ENCODE measurements around the gene RFTN1.

RFTN1 gene

GRCh38 chr3:16437640-16438039, 75.9 kb downstream of the RFTN1 start:
- DNase-seq (ENCODE audit: low read depth in 2 of 2): no peak

DNA sequence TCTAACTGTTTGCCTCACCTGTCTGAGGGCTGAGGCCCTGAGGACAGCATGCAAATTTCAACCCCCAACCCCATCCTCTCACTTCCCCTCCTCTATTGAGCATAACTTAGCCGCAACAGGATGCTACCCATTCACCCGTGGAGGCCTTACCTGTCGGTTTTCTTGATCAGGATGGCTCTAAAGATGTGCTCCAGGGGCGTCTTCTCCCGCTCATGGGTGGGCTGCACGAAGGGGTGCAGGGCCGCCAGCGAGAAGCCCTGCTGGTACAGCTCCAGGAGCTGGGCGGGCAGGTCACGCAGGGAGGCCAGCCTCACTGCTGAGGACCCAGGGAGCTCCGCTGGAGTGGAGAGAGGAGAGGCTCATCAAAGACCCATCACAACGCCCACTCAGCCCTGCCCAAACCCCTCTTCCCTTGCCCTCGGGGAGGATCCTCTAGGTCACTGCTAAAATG, 79.8 kb downstream of the RFTN1 start:
- no peak for DNase-seq (ENCODE audit: low read depth in 2 of 2)

GRCh38 chr3:16432714-16433113, 80.8 kb downstream of the RFTN1 start:
- DNase-seq (ENCODE audit: low read depth in 2 of 2): no peak

DNA sequence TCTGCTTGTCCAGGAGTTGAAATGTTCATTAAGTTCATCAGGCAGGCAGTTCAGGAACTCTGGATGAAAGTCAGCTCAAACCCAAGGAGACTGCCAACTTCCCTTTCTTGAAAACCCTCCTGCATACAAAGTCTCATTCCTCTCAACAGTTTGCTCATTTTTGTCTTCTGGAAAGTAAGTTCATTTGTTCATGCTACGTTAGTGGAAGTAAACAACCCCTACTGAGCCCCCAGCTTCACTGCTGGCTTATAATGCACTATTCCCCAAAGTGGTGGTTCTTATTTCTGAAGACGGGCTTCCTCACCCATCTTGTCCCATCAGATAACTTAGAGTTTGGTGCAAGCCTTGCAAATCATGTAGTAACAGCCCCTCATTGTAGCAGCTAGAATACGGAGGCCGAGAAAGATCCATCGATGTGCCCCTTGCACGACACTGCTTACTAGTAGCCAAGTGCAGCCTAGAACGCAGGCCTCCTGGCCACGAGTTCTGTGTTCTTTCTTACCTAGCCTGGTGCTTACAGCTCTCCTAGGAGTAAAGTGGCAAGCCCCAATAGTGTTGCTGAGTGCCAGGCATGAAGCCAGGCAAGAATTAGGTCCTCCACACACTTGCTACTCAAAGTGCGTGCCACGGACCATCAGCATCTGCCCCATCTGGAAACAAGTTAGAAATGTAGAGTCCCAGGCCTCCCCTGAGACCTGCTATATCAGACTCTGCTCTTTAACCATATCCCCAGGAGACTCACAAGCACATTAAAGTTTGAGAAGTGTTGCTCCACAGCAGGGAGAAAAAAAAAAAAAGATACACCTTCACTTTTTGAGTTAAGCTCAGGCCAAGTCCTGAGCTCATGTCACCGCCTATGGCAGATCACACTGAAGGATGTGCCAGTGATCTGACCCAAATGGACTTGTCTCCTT, 82.5 kb downstream of the RFTN1 start:
- no peak for DNase-seq (ENCODE audit: low read depth in 2 of 2)

- no peak for DNase-seq (ENCODE audit: low read depth in 2 of 2)
These were observed 84.4 kb downstream of the RFTN1 start for GRCh38 chr3:16429086-16429485.

- DNase-seq (ENCODE audit: low read depth in 2 of 2): no peak
These were observed 84.9 kb downstream of the RFTN1 start for GRCh38 chr3:16428612-16429011.

DNA sequence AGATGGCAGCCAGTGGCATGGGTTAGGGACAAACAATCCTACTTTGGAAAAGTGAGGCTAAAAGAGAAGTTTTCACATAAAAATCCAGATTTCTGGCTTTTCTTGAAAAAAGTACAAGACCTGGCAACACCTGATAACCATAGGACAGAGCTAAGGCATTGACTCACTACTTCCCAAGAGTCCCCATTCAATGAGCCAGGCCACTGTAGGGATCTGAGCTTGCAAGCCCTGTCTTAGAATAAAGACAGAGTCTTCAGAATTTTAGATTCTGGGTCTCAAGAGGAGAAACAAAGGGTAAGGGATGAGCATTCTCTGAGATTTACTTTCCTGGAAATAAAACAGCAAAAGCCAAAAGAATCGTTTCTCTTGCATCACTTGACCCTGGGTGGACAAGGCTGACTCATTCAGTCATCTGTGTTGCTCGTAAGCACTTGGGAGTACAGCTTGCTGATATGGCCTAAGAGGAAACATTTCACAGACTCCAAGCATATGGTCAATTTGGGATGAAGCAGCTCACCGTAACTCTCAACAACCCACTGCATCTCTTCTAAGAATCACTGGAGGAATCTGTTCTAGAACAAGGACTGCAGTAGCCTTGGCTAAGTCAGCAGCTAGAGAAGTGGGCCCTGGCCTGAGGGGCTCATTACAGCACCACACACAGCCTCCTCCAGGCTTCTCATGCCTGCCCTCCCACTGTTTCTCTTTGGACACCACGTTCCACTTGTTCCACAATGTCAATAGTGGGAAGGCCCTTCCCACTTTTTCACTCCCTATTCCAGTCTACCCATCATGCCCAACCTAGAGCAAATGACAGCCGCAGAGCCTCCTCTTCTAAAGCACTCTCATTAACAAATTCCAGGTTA, 86.2 kb downstream of the RFTN1 start:
- no peak for DNase-seq (ENCODE audit: low read depth in 2 of 2)

GRCh38 chr3:16426665-16427064, 86.8 kb downstream of the RFTN1 start:
- DNase-seq (ENCODE audit: low read depth in 2 of 2): no peak

DNA sequence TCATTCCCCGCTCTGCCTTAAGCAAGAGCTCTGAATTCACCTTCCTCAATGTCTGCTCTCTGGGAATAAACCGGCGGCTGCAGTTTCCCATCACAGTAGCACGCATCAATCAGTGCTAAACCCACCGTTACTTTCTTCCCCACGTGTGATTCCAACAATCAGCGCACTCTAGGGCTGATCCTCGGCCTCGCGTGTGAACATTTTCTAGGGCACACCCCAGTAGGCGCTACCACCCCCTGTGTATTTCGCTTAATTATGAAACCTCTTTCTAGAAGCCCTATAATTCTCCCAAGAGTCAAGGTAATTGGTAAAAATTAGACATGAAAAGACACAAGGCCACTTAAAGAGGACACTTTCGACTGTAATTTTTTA, 87.5 kb downstream of the RFTN1 start:
- no peak for DNase-seq (ENCODE audit: low read depth in 2 of 2)

- DNase-seq (ENCODE audit: low read depth in 2 of 2): no peak
These were observed 88.0 kb downstream of the RFTN1 start for GRCh38 chr3:16425398-16426028.

DNA sequence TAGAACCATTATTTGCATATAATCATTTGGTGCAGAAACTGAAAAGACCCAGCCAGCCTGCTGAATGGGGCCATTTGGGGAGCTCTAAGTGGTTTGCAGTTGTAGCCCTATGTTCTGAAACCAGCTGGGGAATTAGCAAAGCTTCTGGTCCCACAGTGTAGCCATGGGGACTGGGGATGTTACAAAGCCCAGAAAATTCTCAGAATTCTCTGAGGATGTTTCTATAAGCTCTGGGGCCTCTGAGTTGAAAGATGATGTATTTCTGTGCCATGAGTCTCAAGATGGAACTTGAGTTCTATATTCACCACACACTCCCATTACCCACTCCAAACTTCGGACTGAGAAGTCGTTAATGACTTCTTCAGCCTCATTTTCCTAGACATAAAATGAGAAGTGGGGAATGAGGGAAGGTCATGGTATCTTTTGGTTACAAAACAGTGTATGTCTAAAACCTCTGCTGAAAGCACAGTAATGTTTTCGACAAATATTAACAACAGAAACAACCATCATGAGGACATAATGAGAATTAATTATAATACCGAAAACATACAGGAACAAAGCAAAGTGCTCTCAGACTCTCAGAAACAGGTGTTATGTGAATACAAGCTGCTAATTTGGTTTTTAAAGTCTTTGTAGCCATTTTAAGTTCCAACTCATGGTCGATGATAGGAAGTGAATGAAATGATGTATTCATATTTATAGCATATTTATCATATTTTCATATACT, 89.4 kb downstream of the RFTN1 start:
- DNase-seq (ENCODE audit: low read depth in 2 of 2): no peak

DNA sequence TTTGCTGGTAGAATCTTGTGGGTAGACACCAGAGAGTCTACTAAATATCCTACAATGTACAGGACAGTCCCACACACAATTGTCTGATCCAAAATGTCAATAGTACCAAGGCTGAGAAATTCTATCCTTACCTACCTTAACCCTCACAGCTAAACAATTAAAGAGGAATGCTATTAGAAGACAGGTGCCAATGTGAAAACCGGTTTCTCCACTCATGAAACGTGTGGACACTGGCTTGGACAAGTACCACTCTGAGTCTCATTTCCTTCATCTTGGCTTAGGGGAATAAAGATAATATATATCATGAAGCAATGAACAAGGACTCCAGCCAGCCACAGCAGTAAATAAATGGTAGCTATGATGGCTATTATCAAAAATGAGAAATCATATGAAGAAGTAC, 90.2 kb downstream of the RFTN1 start:
- no peak for DNase-seq (ENCODE audit: low read depth in 2 of 2)

DNA sequence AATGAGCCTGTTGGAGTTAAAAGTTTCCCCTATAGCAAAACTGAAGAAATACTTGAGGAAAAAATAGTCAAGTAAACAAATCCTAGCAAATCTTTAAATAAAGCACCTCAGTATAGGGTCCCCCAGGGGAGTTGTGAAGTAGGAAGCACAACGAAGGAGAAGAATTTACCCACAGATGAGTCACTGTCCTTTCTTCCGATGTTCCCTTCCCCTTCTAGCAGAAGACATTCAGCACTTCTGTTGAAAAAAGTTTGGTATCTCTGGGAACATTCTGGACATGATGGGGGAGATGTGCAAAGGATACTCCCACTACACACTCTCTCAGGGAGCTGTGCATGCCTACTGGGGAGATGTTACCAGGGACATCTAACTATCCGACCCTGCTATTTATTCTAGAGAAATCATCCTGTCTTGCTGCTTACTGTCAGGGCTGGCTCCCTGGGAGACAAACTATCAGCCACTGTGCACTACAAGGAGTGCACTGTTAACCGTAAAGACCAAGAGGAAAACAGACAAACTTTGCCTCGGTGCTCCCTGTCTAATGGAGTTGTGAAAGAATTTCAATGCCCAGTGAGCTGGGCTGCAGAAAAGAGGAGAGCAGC, 93.8 kb downstream of the RFTN1 start:
- no peak for DNase-seq (ENCODE audit: low read depth in 2 of 2)

- DNase-seq (ENCODE audit: low read depth in 2 of 2): no peak
These were observed 95.4 kb downstream of the RFTN1 start for GRCh38 chr3:16417945-16418739.

DNA sequence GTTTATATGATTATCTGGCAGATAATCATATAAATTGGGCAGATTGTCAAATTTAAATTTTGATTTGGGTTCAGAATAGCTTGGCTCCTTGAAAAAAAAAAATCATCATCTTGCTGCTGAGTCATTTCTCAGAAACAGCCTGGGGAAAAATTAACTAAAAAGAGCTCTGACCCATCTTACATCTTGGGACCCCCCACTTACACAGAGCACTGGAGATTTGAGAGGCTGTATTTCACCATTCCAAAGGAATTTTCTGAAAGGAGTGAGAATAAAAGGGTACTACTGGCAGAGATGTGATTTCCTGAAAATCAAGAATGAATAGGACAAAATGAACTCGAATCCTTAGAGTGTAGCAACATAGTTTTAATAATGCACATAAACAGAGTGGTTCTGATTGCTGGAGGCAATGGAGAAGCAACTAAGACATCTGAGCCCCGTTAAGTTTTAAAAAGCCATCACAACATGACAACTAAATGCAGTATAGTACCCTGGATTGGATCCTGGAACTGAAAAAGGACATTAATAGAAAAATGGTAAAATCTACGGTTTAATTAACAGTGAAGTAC, 97.5 kb downstream of the RFTN1 start:
- DNase-seq (ENCODE audit: low read depth in 2 of 2): no peak

- no peak for DNase-seq (ENCODE audit: low read depth in 2 of 2)
These were observed 100.2 kb downstream of the RFTN1 start for GRCh38 chr3:16413321-16413720.

DNA sequence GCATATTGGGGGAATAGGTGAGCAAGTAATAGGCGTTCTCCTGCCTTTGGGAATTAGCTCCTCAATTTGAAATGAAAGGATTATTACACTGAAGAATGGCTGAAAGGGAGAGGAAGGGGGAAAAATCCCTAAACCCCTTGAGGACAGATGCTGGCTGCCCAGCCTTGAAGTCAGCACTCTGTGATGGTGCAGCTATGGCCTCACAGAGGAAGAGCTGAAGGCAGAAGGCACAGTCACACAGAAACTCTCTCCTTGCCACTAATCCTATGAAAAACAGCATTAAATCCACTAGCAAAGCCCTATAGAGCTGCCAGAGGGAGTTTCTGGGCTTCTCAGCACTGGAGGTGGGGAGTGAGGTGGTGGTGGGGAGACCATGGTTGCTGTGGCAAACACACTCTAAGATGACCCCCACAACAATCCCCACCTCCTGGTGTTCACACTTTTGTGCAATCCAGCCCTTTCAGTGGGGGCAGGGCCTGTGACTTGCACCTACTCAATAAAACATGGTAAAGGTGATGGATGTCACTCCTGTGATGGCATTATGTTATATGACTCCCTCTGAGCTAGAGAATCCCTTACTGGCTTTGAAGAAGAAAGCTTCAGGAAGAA, 101.2 kb downstream of the RFTN1 start:
- DNase-seq (ENCODE audit: low read depth in 2 of 2): no peak

DNA sequence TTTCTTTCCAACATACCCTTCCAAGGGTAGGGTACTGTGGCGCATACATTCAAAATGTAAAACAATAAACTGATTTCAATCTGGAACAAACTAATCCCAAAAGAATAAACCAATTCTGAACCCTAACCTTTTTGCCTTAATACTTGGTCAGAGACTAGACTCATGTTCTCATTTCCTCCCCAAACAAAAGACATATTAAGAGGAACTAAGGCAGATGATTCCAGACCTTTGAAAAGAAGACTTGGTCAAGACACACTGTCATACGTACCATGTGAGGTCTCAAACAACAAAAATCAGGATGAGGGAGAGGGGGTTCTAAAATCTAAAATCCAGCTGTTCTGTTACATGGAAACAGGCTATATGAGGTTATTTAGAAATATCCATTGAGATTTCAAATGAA, 102.1 kb downstream of the RFTN1 start:
- no peak for DNase-seq (ENCODE audit: low read depth in 2 of 2)

DNA sequence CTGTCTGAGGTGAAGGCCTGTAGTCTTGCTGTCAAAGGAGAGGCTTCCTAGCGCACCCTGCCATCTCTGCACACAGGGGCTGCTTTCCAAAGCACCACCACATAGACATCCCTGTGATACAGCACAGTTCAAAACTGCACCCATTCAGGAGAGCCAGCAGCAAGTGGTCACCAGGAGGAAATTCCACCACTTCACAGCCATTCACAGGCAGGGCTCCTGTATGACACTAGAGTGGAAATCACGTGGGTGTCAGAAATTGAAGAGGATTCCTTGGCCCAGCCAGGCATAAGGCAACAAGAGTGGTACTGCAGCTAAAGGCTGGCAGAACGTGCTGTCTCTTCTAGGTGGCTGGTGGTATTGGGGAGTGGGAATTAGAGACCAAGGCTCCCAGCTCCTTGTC, 102.8 kb downstream of the RFTN1 start:
- DNase-seq (ENCODE audit: low read depth in 2 of 2): no peak

- DNase-seq (ENCODE audit: low read depth in 2 of 2): no peak
These were observed 104.5 kb downstream of the RFTN1 start for GRCh38 chr3:16409032-16409431.
